SK-N-SH (cell line): ENCODE data around the gene PRKG1. TPM values are rescaled to one million over a fixed set of nuclear protein-coding genes. Genes with fewer than 3 reads are reported as not detected.

Experiments used
- CTCF ChIA-PET: fragments of 300-600, 350-600 bp; formaldehyde crosslinking; extraction: SDS; loops from one replicate; lab custom pipeline; 2021; lab: Yijun Ruan, JAX
- POLR2A ChIA-PET: fragments of 350-600 bp; sonication (Branson Sonifier 250); formaldehyde crosslinking; extraction: SDS; loops from one replicate; lab custom pipeline; 2020; ENCODE audit warnings: antibody characterized with exemption, inconsistent platforms; lab: Yijun Ruan, JAX
- DNase-seq: peaks from one replicate; pipeline ENCODE4 v3.0.0; 2012
- H2AFZ ChIP-seq: fragments of 200-600 bp; sonication (generic); 2 replicates; pipeline ENCODE4 v1.8.1; 2016; ENCODE audit warnings: antibody characterized with exemption, mild to moderate bottlenecking, low read depth
- H3F3A ChIP-seq: fragments of 200-600 bp; sonication (generic); replicated peaks from 2 replicates; pipeline ENCODE3; 2016; ENCODE audit warnings: antibody characterized with exemption, mild to moderate bottlenecking; ENCODE audit not compliant: insufficient read depth
- H3K27ac ChIP-seq, 2 experiments: fragments of 200-500 bp in 1 of 2; fragments of 200-600 bp in 1 of 2; sonication (Bioruptor generic) in 1 of 2; sonication (generic), shearing (Covaris generic) in 1 of 2; 2 replicates each; pipeline versions ENCODE4 v1.5.1 to v1.6.1; 2014 to 2016; ENCODE audit warnings: low read depth in 2 of 2, inconsistent platforms in 1 of 2, low read length in 1 of 2, mild to moderate bottlenecking in 1 of 2, mixed read lengths in 1 of 2
- H3K27me3 ChIP-seq: fragments of 200-600 bp; sonication (generic), shearing (Covaris generic); 2 replicates; pipeline ENCODE4 v1.6.1; 2016; ENCODE audit warnings: mixed run types; ENCODE audit not compliant: insufficient read depth
- H3K36me3 ChIP-seq, 2 experiments: fragments of 200-500 bp in 1 of 2; fragments of 200-600 bp in 1 of 2; sonication (Bioruptor generic) in 1 of 2; sonication (generic) in 1 of 2; replicated peaks in 1 of 2; 2 replicates each; pipeline versions ENCODE3 to v1.5.1; 2014 to 2016; ENCODE audit warnings: low read length in 1 of 2, mild to moderate bottlenecking in 1 of 2; ENCODE audit not compliant: insufficient read depth in 2 of 2, control insufficient read depth in 1 of 2
- H3K4me1 ChIP-seq, 2 experiments: fragments of 200-500 bp in 1 of 2; fragments of 200-600 bp in 1 of 2; sonication (Bioruptor generic) in 1 of 2; sonication (generic), shearing (Covaris generic) in 1 of 2; 2 replicates each; pipeline versions ENCODE4 v1.5.1 to v1.6.1; 2014 to 2016; ENCODE audit warnings: low read depth in 1 of 2, low read length in 1 of 2, mixed run types in 1 of 2; ENCODE audit not compliant: insufficient read depth in 2 of 2, control insufficient read depth in 1 of 2
- H3K4me2 ChIP-seq: fragments of 200-600 bp; sonication (generic), shearing (Covaris generic); 2 replicates; pipeline ENCODE4 v1.6.1; 2017; ENCODE audit warnings: mixed run types
- H3K4me3 ChIP-seq, 2 experiments: fragments of 200-500 bp in 1 of 2; fragments of 200-600 bp in 1 of 2; sonication (Bioruptor generic) in 1 of 2; sonication (generic), shearing (Covaris generic) in 1 of 2; 2 replicates each; pipeline versions ENCODE4 v1.5.1 to v1.8.1; 2014 to 2016; ENCODE audit warnings: low read depth in 2 of 2, inconsistent platforms in 1 of 2, low read length in 1 of 2, mild to moderate bottlenecking in 1 of 2, mixed read lengths in 1 of 2, moderate library complexity in 1 of 2
- H3K79me2 ChIP-seq: fragments of 200-600 bp; sonication (generic); 2 replicates; pipeline ENCODE4 v1.8.1; 2017; ENCODE audit warnings: mild to moderate bottlenecking; ENCODE audit not compliant: insufficient read depth
- H3K9ac ChIP-seq: fragments of 200-600 bp; sonication (generic); 2 replicates; pipeline ENCODE4 v1.6.1; 2017; ENCODE audit warnings: mixed run types
- H3K9me2 ChIP-seq: fragments of 200-600 bp; sonication (generic); 2 replicates; pipeline ENCODE4 v1.6.1; 2017; ENCODE audit warnings: mixed run types
- H3K9me3 ChIP-seq: fragments of 200-600 bp; sonication (generic); 2 replicates; pipeline ENCODE4 v1.6.1; 2017; ENCODE audit warnings: mixed run types, mild to moderate bottlenecking, moderate library complexity
- H4K20me1 ChIP-seq: fragments of 200-600 bp; sonication (generic); 2 replicates; pipeline ENCODE4 v1.6.1; 2017; ENCODE audit warnings: mild to moderate bottlenecking, mixed run types; ENCODE audit not compliant: insufficient read depth
- CHD2 ChIP-seq: fragments of 150-350 bp; IDR thresholded peaks from 2 replicates; pipeline ENCODE4 v1.6.1; 2018; ENCODE audit warnings: low read length; ENCODE audit not compliant: partially characterized antibody
- CTCF ChIP-seq: fragments of 200-600 bp; sonication (generic); IDR thresholded peaks from 2 replicates; pipeline ENCODE4 v1.6.1; 2017; ENCODE audit warnings: antibody characterized with exemption, mild to moderate bottlenecking, moderate library complexity
- FOXM1 ChIP-seq: IDR thresholded peaks from 2 replicates; pipeline ENCODE4 v1.4.0; 2012; ENCODE audit warnings: low read depth, mild to moderate bottlenecking
- GATA2 ChIP-seq: sonication (generic); formaldehyde crosslinking; IDR thresholded peaks from 2 replicates; pipeline ENCODE4 v1.5.0; 2020; ENCODE audit warnings: mild to moderate bottlenecking, missing genetic modification reagents
- IRF3 ChIP-seq: fragments of 150-350 bp; IDR thresholded peaks from 2 replicates; pipeline ENCODE4 v1.6.1; 2016; ENCODE audit warnings: mild to moderate bottlenecking, low read depth, low read length
- JUND ChIP-seq: IDR thresholded peaks from 2 replicates; pipeline ENCODE4 v1.4.0; 2012
- MAX ChIP-seq: IDR thresholded peaks from 2 replicates; pipeline ENCODE4 v1.4.0; 2012; ENCODE audit warnings: low read depth
- MEF2A ChIP-seq: IDR thresholded peaks from 2 replicates; pipeline ENCODE4 v1.4.0; 2012; ENCODE audit warnings: low read depth, borderline replicate concordance
- MXI1 ChIP-seq: IDR thresholded peaks from 2 replicates; pipeline ENCODE4 v1.6.1; 2012; ENCODE audit warnings: mild to moderate bottlenecking, low read depth, low read length, improper control_type of control experiment
- NFIC ChIP-seq: IDR thresholded peaks from 2 replicates; pipeline ENCODE4 v1.4.0; 2012; ENCODE audit warnings: borderline replicate concordance
- PBX3 ChIP-seq: IDR thresholded peaks from 2 replicates; pipeline ENCODE4; 2012
- POLR2AphosphoS5 ChIP-seq: IDR thresholded peaks from 2 replicates; pipeline ENCODE4 v1.6.1; 2012; ENCODE audit warnings: low read depth, low read length
- SMC3 ChIP-seq: IDR thresholded peaks from 2 replicates; pipeline ENCODE4 v1.6.1; 2012; ENCODE audit warnings: low read depth, low read length, improper control_type of control experiment
- TAF1 ChIP-seq: IDR thresholded peaks from 2 replicates; pipeline ENCODE4 v1.6.1; 2012; ENCODE audit warnings: low read depth, mild to moderate bottlenecking, low read length, moderate library complexity, borderline replicate concordance
- TEAD4 ChIP-seq: IDR thresholded peaks from 2 replicates; pipeline ENCODE4 v1.4.0; 2012; ENCODE audit warnings: mild to moderate bottlenecking, borderline replicate concordance; ENCODE audit not compliant: insufficient read depth
- USF1 ChIP-seq: IDR thresholded peaks from 2 replicates; pipeline ENCODE4 v1.4.0; 2012; ENCODE audit warnings: low read depth, borderline replicate concordance
- USF2 ChIP-seq: fragments of 150-350 bp; IDR thresholded peaks from 2 replicates; pipeline ENCODE4 v1.6.1; 2017; ENCODE audit warnings: antibody characterized with exemption, low read length, low read depth, borderline replicate concordance
- WGBS: methylation state at CpG from one replicate; pipeline ENCODE4 v1.1.6; 2017; ENCODE audit warnings: low lambda C conversion rate; 5-methylcytosine and 5-hydroxymethylcytosine counted together
- polyA plus RNA-seq, 3 experiments: library from polyadenylated mRNA; depleted of rRNA; stranded (reverse); fragments of >200 nt; gene quantifications; 2 replicates each; pipeline ENCODE4 v1.2.3, GENCODE V29; 2012

PRKG1 gene
- polyA plus RNA-seq, 1 of the 3 experiments (the other 2 are of a cell fraction): 4.1 TPM

- TF ChIP-seq JUND (no peak), CHD2 (no peak), NFIC (no peak)
Measured at GRCh38 chr10:52074505-52075026, 1000.3 kb downstream of the PRKG1 start (continued).

- TF ChIP-seq TEAD4: no peak
- no peak for TF ChIP-seq FOXM1
- TF ChIP-seq GATA2: no peak
- TF ChIP-seq PBX3: no peak
- TF ChIP-seq NFIC: no peak
- no peak for TF ChIP-seq MXI1
- TF ChIP-seq MEF2A: no peak
- no peak for TF ChIP-seq USF2
- TF ChIP-seq CTCF: no peak
- no peak for TF ChIP-seq IRF3
- TF ChIP-seq TAF1: no peak
- TF ChIP-seq USF1: no peak
- no peak for TF ChIP-seq SMC3
- TF ChIP-seq POLR2AphosphoS5: no peak
- no peak for TF ChIP-seq MAX
- TF ChIP-seq, all 33 proteins: peak for 0
- DNase-seq: no peak
- Histone ChIP-seq H3K9ac (no peak overlapping the region), H3K79me2 (no peaks in the 10 kb centered on the region), H3K4me3 (no peak overlapping the region), H3K27me3 (no peaks in the 10 kb centered on the region), H3K27ac (no peak overlapping the region), H3K9me3 (no peaks in the 10 kb centered on the region; the same call in 1 of the 2 replicates), H3K4me2 (no peak overlapping the region), H4K20me1 (no peaks in the 10 kb centered on the region), H3F3A (no peaks in the 10 kb centered on the region), H3K9me2 (no peaks in the 10 kb centered on the region), H3K36me3 (no peaks in the 10 kb centered on the region), H2AFZ (no peak overlapping the region), H3K4me1 (no peaks in the 10 kb centered on the region)
- CTCF ChIA-PET: no interaction called here
- WGBS: 52% methylated on average over 7 of the region's 7 CpGs
- POLR2A ChIA-PET: no interaction called here
Measured at GRCh38 chr10:52077814-52078213, 1003.5 kb downstream of the PRKG1 start.
